Stimulated activated CD4-positive, alpha-beta T cell treated with anti-CD3 and anti-CD28 coated beads, TNF-alpha, amount 100 ng/mL, for 24 hours (primary cell): ENCODE measurements around the gene CDKN1B.

ENCODE experiments used
- DNase-seq, 3 experiments: peaks; one replicate each; pipeline ENCODE4 v3.0.0-alpha.2; 2020; ENCODE audit warnings: low read depth in 3 of 3

CDKN1B gene

GRCh38 chr12:12700254-12700653 is 16.9 kb upstream of the CDKN1B start:
- no peak for DNase-seq

- DNase-seq, result no peak
These were observed 15.7 kb upstream of the CDKN1B start for GRCh38 chr12:12701457-12701856.

GRCh38 chr12:12704593-12705230 is 12.5 kb upstream of the CDKN1B start:
- no peak for DNase-seq

GRCh38 chr12:12705838-12706520 is 11.2 kb upstream of the CDKN1B start:
- peak in 1 of 3 experiments; percentile 50 for DNase-seq

GRCh38 chr12:12713932-12714275 is 3.3 kb upstream of the CDKN1B start:
- DNase-seq, result no peak

GRCh38 chr12:12714276-12715021 is 2.7 kb upstream of the CDKN1B start:
- DNase-seq, result peak in 1 of 3 experiments; percentile 40

GRCh38 chr12:12715128-12715458 is 2.1 kb upstream of the CDKN1B start:
- no peak for DNase-seq

GRCh38 chr12:12715459-12716150 is 1.6 kb upstream of the CDKN1B start:
- DNase-seq, result peak in 1 of 3 experiments; percentile 46

- DNase-seq, result no peak
These were observed 896 bp upstream of the CDKN1B start for GRCh38 chr12:12716151-12716792.

GRCh38 chr12:12717586-12718380 is 615 bp downstream of the CDKN1B start:
- DNase-seq, result no peak

GRCh38 chr12:12718381-12718759 is 1.2 kb downstream of the CDKN1B start:
- no peak for DNase-seq

- no peak for DNase-seq
These were observed 1.7 kb downstream of the CDKN1B start for GRCh38 chr12:12718853-12719252.

- DNase-seq, result no peak
These were observed 2.3 kb downstream of the CDKN1B start for GRCh38 chr12:12719496-12719895.

GRCh38 chr12:12720052-12720451 is 2.9 kb downstream of the CDKN1B start:
- DNase-seq, result no peak

- DNase-seq, result no peak
These were observed 3.5 kb downstream of the CDKN1B start for GRCh38 chr12:12720672-12721161.

- no peak for DNase-seq
These were observed 4.1 kb downstream of the CDKN1B start for GRCh38 chr12:12721176-12721751.

- no peak for DNase-seq
These were observed 4.8 kb downstream of the CDKN1B start for GRCh38 chr12:12721814-12722434.

- DNase-seq, result no peak
These were observed 5.4 kb downstream of the CDKN1B start for GRCh38 chr12:12722435-12723148.

GRCh38 chr12:12723149-12723680 is 6.0 kb downstream of the CDKN1B start:
- no peak for DNase-seq
